SK-N-SH treated with all-trans-retinoic acid at 6 μM for 48 hours (cell line): ENCODE results near the gene PRSS1.
A peak's percentile ranks its signal among the peaks of the same experiment; 100 is the strongest.

ENCODE experiments used
- ATAC-seq: fragments of 200-7000 bp; cut with Tn5 transposase; 3 replicates; pipeline ENCODE4 v1.9.1; 2020; ENCODE audit warnings: mild to moderate bottlenecking, moderate library complexity
- ARNTL ChIP-seq: fragments of 450-650 bp; formaldehyde crosslinking; IDR thresholded peaks from 2 replicates; pipeline ENCODE4 v1.5.0; 2020; ENCODE audit warnings: low read depth, mild to moderate bottlenecking, moderate library complexity, borderline replicate concordance
- BACH2 ChIP-seq: fragments of 250-450 bp; sonication (Bioruptor Pico); IDR thresholded peaks from 2 replicates; pipeline ENCODE4 v1.9.0; 2021; ENCODE audit warnings: mild to moderate bottlenecking, borderline replicate concordance
- CREB5 ChIP-seq: fragments of 250-450 bp; sonication (Bioruptor Pico); IDR thresholded peaks from 2 replicates; pipeline ENCODE4 v1.5.1; 2020; ENCODE audit warnings: low read depth, mild to moderate bottlenecking, moderate library complexity
- CSDC2 ChIP-seq: fragments of 250-450 bp; sonication (Bioruptor Pico); IDR thresholded peaks from 2 replicates; pipeline ENCODE4 v1.5.0; 2020; ENCODE audit warnings: mild to moderate bottlenecking, moderate library complexity
- ESRRG ChIP-seq: fragments of 250-450 bp; sonication (Bioruptor Pico); IDR thresholded peaks from 2 replicates; pipeline ENCODE4 v1.6.1; 2021; ENCODE audit warnings: mild to moderate bottlenecking
- GLIS3 ChIP-seq: fragments of 250-450 bp; sonication (Bioruptor Pico); IDR thresholded peaks from 2 replicates; pipeline ENCODE4 v1.5.0; 2020; ENCODE audit warnings: mild to moderate bottlenecking, moderate library complexity
- ISL1 ChIP-seq: fragments of 250-450 bp; sonication (Bioruptor Pico); IDR thresholded peaks from 2 replicates; pipeline ENCODE4 v2.1.2; 2022; ENCODE audit warnings: mild to moderate bottlenecking, moderate library complexity
- OSR1 ChIP-seq: fragments of 250-450 bp; sonication (Bioruptor Pico); IDR thresholded peaks from 2 replicates; pipeline ENCODE4 v1.8.0; 2022; ENCODE audit warnings: moderate library complexity, mild to moderate bottlenecking, inconsistent platforms
- POU6F1 ChIP-seq: fragments of 250-450 bp; sonication (Bioruptor Pico); IDR thresholded peaks from 2 replicates; pipeline ENCODE4 v1.8.0; 2021; ENCODE audit warnings: low read depth, mild to moderate bottlenecking, moderate library complexity, borderline replicate concordance
- PPARA ChIP-seq: fragments of 250-450 bp; sonication (Bioruptor Pico); IDR thresholded peaks from 2 replicates; pipeline ENCODE4 v1.5.0; 2020; ENCODE audit warnings: mild to moderate bottlenecking, borderline replicate concordance
- RARB ChIP-seq: fragments of 250-450 bp; sonication (Bioruptor Pico); IDR thresholded peaks from 2 replicates; pipeline ENCODE4 v1.8.0; 2021; ENCODE audit warnings: mild to moderate bottlenecking, moderate library complexity
- SNAI2 ChIP-seq: fragments of 250-450 bp; sonication (Bioruptor Pico); IDR thresholded peaks from 2 replicates; pipeline ENCODE4 v1.5.0; 2020; ENCODE audit warnings: mild to moderate bottlenecking, moderate library complexity
- TCF4 ChIP-seq: fragments of 250-450 bp; sonication (Bioruptor Pico); IDR thresholded peaks from 2 replicates; pipeline ENCODE4 v1.8.0; 2021; ENCODE audit warnings: mild to moderate bottlenecking, moderate library complexity, borderline replicate concordance
- TOX ChIP-seq: fragments of 250-450 bp; sonication (Bioruptor Pico); IDR thresholded peaks from 2 replicates; pipeline ENCODE4 v1.8.0; 2021; ENCODE audit warnings: mild to moderate bottlenecking, moderate library complexity, borderline replicate concordance
- ZC3H10 ChIP-seq: fragments of 250-450 bp; sonication (Bioruptor Pico); IDR thresholded peaks from 2 replicates; pipeline ENCODE4 v1.5.1; 2021; ENCODE audit warnings: mild to moderate bottlenecking, moderate library complexity
- ZFP3 ChIP-seq: fragments of 250-450 bp; sonication (Bioruptor Pico); IDR thresholded peaks from 2 replicates; pipeline ENCODE4 v1.5.0; 2020; ENCODE audit warnings: mild to moderate bottlenecking, moderate library complexity
- ZFP30 ChIP-seq: fragments of 450-650 bp; formaldehyde crosslinking; IDR thresholded peaks from 2 replicates; pipeline ENCODE4 v1.5.0; 2022; ENCODE audit warnings: mild to moderate bottlenecking, moderate library complexity
- ZNF565 ChIP-seq: fragments of 450-650 bp; formaldehyde crosslinking; conservative IDR thresholded peaks from 2 replicates; pipeline ENCODE4 v1.5.0; 2020; ENCODE audit warnings: low read depth, mild to moderate bottlenecking, moderate library complexity
- ZNF70 ChIP-seq: fragments of 450-650 bp; formaldehyde crosslinking; IDR thresholded peaks from 2 replicates; pipeline ENCODE4 v1.5.0; 2020; ENCODE audit warnings: mild to moderate bottlenecking, moderate library complexity
- ZNF8 ChIP-seq: fragments of 450-650 bp; formaldehyde crosslinking; IDR thresholded peaks from 2 replicates; pipeline ENCODE4 v1.5.0; 2020; ENCODE audit warnings: mild to moderate bottlenecking, moderate library complexity
- TF ChIP-seq, protein P1 (sequence below): fragments of 250-450 bp; sonication (Bioruptor Pico); IDR thresholded peaks from 2 replicates; pipeline ENCODE4 v1.5.1; 2021; ENCODE audit warnings: mild to moderate bottlenecking, moderate library complexity
- TF ChIP-seq, protein P2 (sequence below): fragments of 250-450 bp; sonication (Bioruptor Pico); IDR thresholded peaks from 2 replicates; pipeline ENCODE4 v1.8.0; 2020; ENCODE audit warnings: mild to moderate bottlenecking, moderate library complexity, borderline replicate concordance
- TF ChIP-seq, protein P3 (sequence below): fragments of 250-450 bp; sonication (Bioruptor Pico); IDR thresholded peaks from 2 replicates; pipeline ENCODE4 v1.5.0; 2020; ENCODE audit warnings: mild to moderate bottlenecking, moderate library complexity

The PRSS1 gene

GRCh38 chr7:142722248-142722794 is 27.0 kb upstream of the PRSS1 start (continued):
- TF ChIP-seq CREB5 (CRISPR knock-in tag) (no peak), CSDC2 (CRISPR knock-in tag) (no peak), ZC3H10 (CRISPR knock-in tag) (no peak), ZNF565 (CRISPR knock-in tag) (no peak), ZFP3 (no peak), PPARA (no peak), ISL1 (CRISPR knock-in tag) (no peak), RARB (CRISPR knock-in tag) (no peak), TOX (no peak), SNAI2 (no peak), ZNF70 (no peak)

GRCh38 chr7:142733271-142733670 is 16.0 kb upstream of the PRSS1 start:
- ATAC-seq: no peak
- no peak for TF ChIP-seq RARB (CRISPR knock-in tag)
- TF ChIP-seq, all 23 proteins: peak for 0

GRCh38 chr7:142739923-142740492 is 9.3 kb upstream of the PRSS1 start:
- TF ChIP-seq ISL1 (CRISPR knock-in tag) (no peak), CREB5 (CRISPR knock-in tag) (no peak), ZFP3 (no peak), SNAI2 (no peak), ARNTL (CRISPR knock-in tag) (no peak), ZFP30 (no peak), ZNF565 (CRISPR knock-in tag) (no peak), PPARA (no peak), ESRRG (CRISPR knock-in tag) (no peak), ZC3H10 (CRISPR knock-in tag) (no peak), OSR1 (CRISPR knock-in tag) (no peak), TCF4 (CRISPR knock-in tag) (no peak), POU6F1 (CRISPR knock-in tag) (no peak), CSDC2 (CRISPR knock-in tag) (no peak), BACH2 (no peak)
- TF ChIP-seq, protein P1, sequence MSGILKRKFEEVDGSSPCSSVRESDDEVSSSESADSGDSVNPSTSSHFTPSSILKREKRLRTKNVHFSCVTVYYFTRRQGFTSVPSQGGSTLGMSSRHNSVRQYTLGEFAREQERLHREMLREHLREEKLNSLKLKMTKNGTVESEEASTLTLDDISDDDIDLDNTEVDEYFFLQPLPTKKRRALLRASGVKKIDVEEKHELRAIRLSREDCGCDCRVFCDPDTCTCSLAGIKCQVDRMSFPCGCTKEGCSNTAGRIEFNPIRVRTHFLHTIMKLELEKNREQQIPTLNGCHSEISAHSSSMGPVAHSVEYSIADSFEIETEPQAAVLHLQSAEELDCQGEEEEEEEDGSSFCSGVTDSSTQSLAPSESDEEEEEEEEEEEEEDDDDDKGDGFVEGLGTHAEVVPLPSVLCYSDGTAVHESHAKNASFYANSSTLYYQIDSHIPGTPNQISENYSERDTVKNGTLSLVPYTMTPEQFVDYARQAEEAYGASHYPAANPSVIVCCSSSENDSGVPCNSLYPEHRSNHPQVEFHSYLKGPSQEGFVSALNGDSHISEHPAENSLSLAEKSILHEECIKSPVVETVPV (CRISPR knock-in tag): no peak
- TF ChIP-seq, protein P2, sequence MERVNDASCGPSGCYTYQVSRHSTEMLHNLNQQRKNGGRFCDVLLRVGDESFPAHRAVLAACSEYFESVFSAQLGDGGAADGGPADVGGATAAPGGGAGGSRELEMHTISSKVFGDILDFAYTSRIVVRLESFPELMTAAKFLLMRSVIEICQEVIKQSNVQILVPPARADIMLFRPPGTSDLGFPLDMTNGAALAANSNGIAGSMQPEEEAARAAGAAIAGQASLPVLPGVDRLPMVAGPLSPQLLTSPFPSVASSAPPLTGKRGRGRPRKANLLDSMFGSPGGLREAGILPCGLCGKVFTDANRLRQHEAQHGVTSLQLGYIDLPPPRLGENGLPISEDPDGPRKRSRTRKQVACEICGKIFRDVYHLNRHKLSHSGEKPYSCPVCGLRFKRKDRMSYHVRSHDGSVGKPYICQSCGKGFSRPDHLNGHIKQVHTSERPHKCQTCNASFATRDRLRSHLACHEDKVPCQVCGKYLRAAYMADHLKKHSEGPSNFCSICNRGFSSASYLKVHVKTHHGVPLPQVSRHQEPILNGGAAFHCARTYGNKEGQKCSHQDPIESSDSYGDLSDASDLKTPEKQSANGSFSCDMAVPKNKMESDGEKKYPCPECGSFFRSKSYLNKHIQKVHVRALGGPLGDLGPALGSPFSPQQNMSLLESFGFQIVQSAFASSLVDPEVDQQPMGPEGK (CRISPR knock-in tag): no peak
- peak; percentile 42; the same call in 1 of the 3 replicates for ATAC-seq

DNA sequence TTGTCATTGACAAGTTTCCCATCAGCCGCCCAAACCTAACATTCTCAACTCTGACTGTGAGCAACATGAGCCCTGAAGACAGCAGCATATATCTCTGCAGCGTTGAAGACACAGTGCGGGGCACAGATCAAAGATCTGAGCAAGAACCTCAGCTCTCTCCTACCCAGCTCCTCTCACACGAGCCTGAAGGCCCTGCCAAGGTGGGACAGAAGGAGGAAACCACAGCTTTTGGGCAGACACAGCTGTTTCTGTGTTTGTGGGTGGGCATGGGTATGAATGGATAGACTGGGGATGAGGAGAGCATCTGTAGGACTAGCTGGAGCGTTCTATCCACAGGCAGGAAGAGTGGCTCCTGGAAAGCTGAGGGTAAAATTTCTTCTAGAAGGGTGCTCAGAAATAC is 8.5 kb upstream of the PRSS1 start:
- no peak for ATAC-seq
- TF ChIP-seq ESRRG (CRISPR knock-in tag): no peak
- no peak for TF ChIP-seq ZNF8 (CRISPR knock-in tag)
- TF ChIP-seq, protein P2 (CRISPR knock-in tag): no peak
- TF ChIP-seq, protein P3, sequence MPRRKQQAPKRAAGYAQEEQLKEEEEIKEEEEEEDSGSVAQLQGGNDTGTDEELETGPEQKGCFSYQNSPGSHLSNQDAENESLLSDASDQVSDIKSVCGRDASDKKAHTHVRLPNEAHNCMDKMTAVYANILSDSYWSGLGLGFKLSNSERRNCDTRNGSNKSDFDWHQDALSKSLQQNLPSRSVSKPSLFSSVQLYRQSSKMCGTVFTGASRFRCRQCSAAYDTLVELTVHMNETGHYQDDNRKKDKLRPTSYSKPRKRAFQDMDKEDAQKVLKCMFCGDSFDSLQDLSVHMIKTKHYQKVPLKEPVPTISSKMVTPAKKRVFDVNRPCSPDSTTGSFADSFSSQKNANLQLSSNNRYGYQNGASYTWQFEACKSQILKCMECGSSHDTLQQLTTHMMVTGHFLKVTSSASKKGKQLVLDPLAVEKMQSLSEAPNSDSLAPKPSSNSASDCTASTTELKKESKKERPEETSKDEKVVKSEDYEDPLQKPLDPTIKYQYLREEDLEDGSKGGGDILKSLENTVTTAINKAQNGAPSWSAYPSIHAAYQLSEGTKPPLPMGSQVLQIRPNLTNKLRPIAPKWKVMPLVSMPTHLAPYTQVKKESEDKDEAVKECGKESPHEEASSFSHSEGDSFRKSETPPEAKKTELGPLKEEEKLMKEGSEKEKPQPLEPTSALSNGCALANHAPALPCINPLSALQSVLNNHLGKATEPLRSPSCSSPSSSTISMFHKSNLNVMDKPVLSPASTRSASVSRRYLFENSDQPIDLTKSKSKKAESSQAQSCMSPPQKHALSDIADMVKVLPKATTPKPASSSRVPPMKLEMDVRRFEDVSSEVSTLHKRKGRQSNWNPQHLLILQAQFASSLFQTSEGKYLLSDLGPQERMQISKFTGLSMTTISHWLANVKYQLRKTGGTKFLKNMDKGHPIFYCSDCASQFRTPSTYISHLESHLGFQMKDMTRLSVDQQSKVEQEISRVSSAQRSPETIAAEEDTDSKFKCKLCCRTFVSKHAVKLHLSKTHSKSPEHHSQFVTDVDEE: no peak
- no peak for TF ChIP-seq ZC3H10 (CRISPR knock-in tag)
- no peak for TF ChIP-seq TOX
- no peak for TF ChIP-seq RARB (CRISPR knock-in tag)
- TF ChIP-seq GLIS3 (CRISPR knock-in tag): no peak
- TF ChIP-seq ARNTL (CRISPR knock-in tag): no peak
